ENCODE data around the gene SERPINB7. TPM values are rescaled to one million over a fixed set of nuclear protein-coding genes. Genes with fewer than 3 reads are reported as not detected.

Gene SERPINB7
- total and polyA plus RNA-seq, 2 experiments from 2014 or later: not detected

Other genes with a start within 250 kb of the SERPINB7 start
- not detected in 2 replicates for gene SERPINB12, start 233.0 kb upstream of the SERPINB7 start, total RNA-seq (2014; rRNA removed; shearing (Covaris generic))
- not detected in 2 replicates for gene SERPINB12, start 233.0 kb upstream of the SERPINB7 start, polyA plus RNA-seq (2016; fragmentation: Nextera tagmentation; extraction: Ambion mirVana)
- not detected in 2 replicates for gene SERPINB13, start 188.1 kb upstream of the SERPINB7 start, total RNA-seq (2014; rRNA removed; shearing (Covaris generic))
- gene SERPINB13, start 188.1 kb upstream of the SERPINB7 start, polyA plus RNA-seq (2016; fragmentation: Nextera tagmentation; extraction: Ambion mirVana): not detected in 2 replicates
- gene SERPINB4, start 131.2 kb upstream of the SERPINB7 start, total RNA-seq (2014; rRNA removed; shearing (Covaris generic)): 1.1 and 1.2 TPM in 2 replicates
- gene SERPINB4, start 131.2 kb upstream of the SERPINB7 start, polyA plus RNA-seq (2016; fragmentation: Nextera tagmentation; extraction: Ambion mirVana): 1.5 and 2.3 TPM in 2 replicates
- gene SERPINB3, start 113.5 kb upstream of the SERPINB7 start, total RNA-seq (2014; rRNA removed; shearing (Covaris generic)): 0.59 TPM in 1 of 2 replicates, not detected in the other
- gene SERPINB3, start 113.5 kb upstream of the SERPINB7 start, polyA plus RNA-seq (2016; fragmentation: Nextera tagmentation; extraction: Ambion mirVana): 0.27 and 0.33 TPM in 2 replicates
- not detected in 2 replicates for gene SERPINB11, start 72.5 kb upstream of the SERPINB7 start, total RNA-seq (2014; rRNA removed; shearing (Covaris generic))
- gene SERPINB11, start 72.5 kb upstream of the SERPINB7 start, polyA plus RNA-seq (2016; fragmentation: Nextera tagmentation; extraction: Ambion mirVana): not detected in 2 replicates
- gene SERPINB2, start 112.3 kb downstream of the SERPINB7 start, total RNA-seq (2014; rRNA removed; shearing (Covaris generic)): not detected in 2 replicates
- not detected in 2 replicates for gene SERPINB2, start 112.3 kb downstream of the SERPINB7 start, polyA plus RNA-seq (2016; fragmentation: Nextera tagmentation; extraction: Ambion mirVana)
- gene SERPINB10, start 132.5 kb downstream of the SERPINB7 start, total RNA-seq (2014; rRNA removed; shearing (Covaris generic)): not detected in 2 replicates
- gene SERPINB10, start 132.5 kb downstream of the SERPINB7 start, polyA plus RNA-seq (2016; fragmentation: Nextera tagmentation; extraction: Ambion mirVana): not detected in 2 replicates
- 0.54 and 2.6 TPM in 2 replicates for gene HMSD, start 173.9 kb downstream of the SERPINB7 start, total RNA-seq (2014; rRNA removed; shearing (Covaris generic))
- 13.0 and 25.1 TPM in 2 replicates for gene HMSD, start 173.9 kb downstream of the SERPINB7 start, polyA plus RNA-seq (2016; fragmentation: Nextera tagmentation; extraction: Ambion mirVana)
- gene SERPINB8, start 194.7 kb downstream of the SERPINB7 start, total RNA-seq (2014; rRNA removed; shearing (Covaris generic)): 0.50 and 2.1 TPM in 2 replicates
- gene SERPINB8, start 194.7 kb downstream of the SERPINB7 start, polyA plus RNA-seq (2016; fragmentation: Nextera tagmentation; extraction: Ambion mirVana): 0.50 and 1.7 TPM in 2 replicates